WTC11 (cell line): ENCODE data around the gene LEF1. TPM values are rescaled to one million over a fixed set of nuclear protein-coding genes. Genes with fewer than 3 reads are reported as not detected.

Experiments used
- ATAC-seq: fragments of 200-7000 bp; cut with Tn5 transposase; 2 replicates; pipeline ENCODE4 v1.10.0; 2021; ENCODE audit warnings: mild to moderate bottlenecking, moderate library complexity
- CTCF ChIA-PET: fragments of 300-600 bp; sonication (Branson Sonifier 250); formaldehyde crosslinking; loops from one replicate; lab custom pipeline; 2021; ENCODE audit warnings: antibody characterized with exemption; lab: Charles Lee
- POLR2A ChIA-PET: fragments of 350-600 bp; sonication (Branson Sonifier 250); formaldehyde crosslinking; loops from one replicate; lab custom pipeline; 2021; ENCODE audit warnings: antibody characterized with exemption; lab: Charles Lee
- DNase-seq: peaks from one replicate; pipeline ENCODE4 v3.0.0; 2021; ENCODE audit warnings: low spot score
- H3K27ac Mint-ChIP-seq: 2 replicates; pipeline ENCODE4 v1.8.0; 2021; ENCODE audit warnings: mixed read lengths
- H3K27me3 Mint-ChIP-seq: 2 replicates; pipeline ENCODE4 v1.8.0; 2021; ENCODE audit warnings: low read depth, mild to moderate bottlenecking, moderate library complexity, mixed read lengths
- H3K36me3 Mint-ChIP-seq: 2 replicates; pipeline ENCODE4 v1.8.0; 2021; ENCODE audit warnings: mixed read lengths
- H3K4me1 Mint-ChIP-seq: 2 replicates; pipeline ENCODE4 v1.8.0; 2022; ENCODE audit warnings: mixed read lengths
- H3K4me3 Mint-ChIP-seq: 2 replicates; pipeline ENCODE4 v1.8.0; 2021; ENCODE audit warnings: mild to moderate bottlenecking, moderate library complexity, mixed read lengths
- H3K9me3 Mint-ChIP-seq: 2 replicates; pipeline ENCODE4 v1.8.0; 2021; ENCODE audit warnings: mixed read lengths
- ATF1 ChIP-seq: sonication (generic); formaldehyde crosslinking; IDR thresholded peaks from 2 replicates; pipeline ENCODE4 v1.8.1; 2023; ENCODE audit warnings: mild to moderate bottlenecking, moderate library complexity, missing genetic modification reagents
- CBFB ChIP-seq: sonication (generic); formaldehyde crosslinking; IDR thresholded peaks from 2 replicates; pipeline ENCODE4 v1.8.1; 2022; ENCODE audit warnings: mild to moderate bottlenecking, low read depth, missing genetic modification reagents
- CTCF ChIP-seq: fragments of 200-600 bp; IDR thresholded peaks from 2 replicates; pipeline ENCODE4 v1.8.0; 2022; ENCODE audit warnings: antibody characterized with exemption
- ELF4 ChIP-seq: sonication (generic); formaldehyde crosslinking; IDR thresholded peaks from 2 replicates; pipeline ENCODE4 v1.8.1; 2022; ENCODE audit warnings: low read depth, mild to moderate bottlenecking, moderate library complexity, missing genetic modification reagents
- ERG ChIP-seq: fragments of 250-450 bp; sonication (Bioruptor Pico); IDR thresholded peaks from 2 replicates; pipeline ENCODE4 v1.8.0; 2021; ENCODE audit warnings: mild to moderate bottlenecking
- FOXJ3 ChIP-seq: sonication (generic); formaldehyde crosslinking; IDR thresholded peaks from 2 replicates; pipeline ENCODE4 v1.9.0; 2021; ENCODE audit warnings: missing genetic modification reagents, mild to moderate bottlenecking, borderline replicate concordance
- HMGA2 ChIP-seq: fragments of 250-450 bp; sonication (Bioruptor Pico); IDR thresholded peaks from 2 replicates; pipeline ENCODE4 v1.4.0; 2021; ENCODE audit warnings: mild to moderate bottlenecking, moderate library complexity
- JUN ChIP-seq: sonication (generic); formaldehyde crosslinking; IDR thresholded peaks from 2 replicates; pipeline ENCODE4 v1.8.0; 2023; ENCODE audit warnings: mild to moderate bottlenecking, missing genetic modification reagents
- MAX ChIP-seq: sonication (generic); formaldehyde crosslinking; IDR thresholded peaks from 2 replicates; pipeline ENCODE4 v1.8.0; 2022; ENCODE audit warnings: mild to moderate bottlenecking, missing genetic modification reagents
- NFATC4 ChIP-seq: fragments of 250-450 bp; sonication (Bioruptor Pico); IDR thresholded peaks from 2 replicates; pipeline ENCODE4 v1.9.0; 2021; ENCODE audit warnings: mild to moderate bottlenecking
- NR1H2 ChIP-seq: sonication (generic); formaldehyde crosslinking; IDR thresholded peaks from 2 replicates; pipeline ENCODE4 v1.9.0; 2021; ENCODE audit warnings: mild to moderate bottlenecking, moderate library complexity, missing genetic modification reagents
- NR2C2 ChIP-seq: sonication (generic); formaldehyde crosslinking; IDR thresholded peaks from 2 replicates; pipeline ENCODE4 v1.8.0; 2022; ENCODE audit warnings: mild to moderate bottlenecking, missing genetic modification reagents
- OVOL2 ChIP-seq: fragments of 250-450 bp; sonication (Bioruptor Pico); IDR thresholded peaks from 2 replicates; pipeline ENCODE4 v1.9.0; 2021; ENCODE audit warnings: mild to moderate bottlenecking, borderline replicate concordance
- RORB ChIP-seq: fragments of 250-450 bp; sonication (Bioruptor Pico); IDR thresholded peaks from 2 replicates; pipeline ENCODE4 v1.9.0; 2021; ENCODE audit warnings: mild to moderate bottlenecking
- SP1 ChIP-seq: sonication (generic); formaldehyde crosslinking; conservative IDR thresholded peaks from 2 replicates; pipeline ENCODE4 v1.8.1; 2022; ENCODE audit warnings: missing genetic modification reagents
- ZNF121 ChIP-seq: sonication (generic); formaldehyde crosslinking; IDR thresholded peaks from 2 replicates; pipeline ENCODE4 v1.8.0; 2023; ENCODE audit warnings: missing genetic modification reagents
- ZNF317 ChIP-seq: sonication (generic); formaldehyde crosslinking; IDR thresholded peaks from 2 replicates; pipeline ENCODE4 v1.8.1; 2023; ENCODE audit warnings: low read depth, mild to moderate bottlenecking, moderate library complexity, missing genetic modification reagents, borderline replicate concordance
- ZNF512 ChIP-seq: sonication (generic); formaldehyde crosslinking; IDR thresholded peaks from 2 replicates; pipeline ENCODE4 v1.8.1; 2022; ENCODE audit warnings: missing genetic modification reagents, borderline replicate concordance
- ZNF671 ChIP-seq: fragments of 250-450 bp; sonication (Bioruptor Pico); IDR thresholded peaks from 2 replicates; pipeline ENCODE4 v1.8.0; 2021; ENCODE audit warnings: mild to moderate bottlenecking
- total RNA-seq: library from RNA; stranded (reverse); gene quantifications from 3 replicates; pipeline ENCODE4 v1.2.3, GENCODE V29; 2021
- TF ChIP-seq, protein P1 (sequence below): fragments of 250-450 bp; sonication (Bioruptor Pico); IDR thresholded peaks from 2 replicates; pipeline ENCODE4 v1.9.0; 2021; ENCODE audit warnings: mild to moderate bottlenecking
- TF ChIP-seq, protein P2 (sequence below): fragments of 250-450 bp; sonication (Bioruptor Pico); IDR thresholded peaks from 2 replicates; pipeline ENCODE4 v1.9.0; 2021; ENCODE audit warnings: mild to moderate bottlenecking
- TF ChIP-seq, protein P3 (sequence below): sonication (generic); formaldehyde crosslinking; IDR thresholded peaks from 2 replicates; pipeline ENCODE4 v1.8.1; 2022; ENCODE audit warnings: low read depth, missing genetic modification reagents, borderline replicate concordance
- TF ChIP-seq, protein P4 (sequence below): sonication (generic); formaldehyde crosslinking; IDR thresholded peaks from 2 replicates; pipeline ENCODE4 v1.8.0; 2022; ENCODE audit warnings: mild to moderate bottlenecking, missing genetic modification reagents
- TF ChIP-seq, protein P5 (sequence below): sonication (generic); formaldehyde crosslinking; IDR thresholded peaks from 2 replicates; pipeline ENCODE4 v1.8.1; 2022; ENCODE audit warnings: mild to moderate bottlenecking, moderate library complexity, missing genetic modification reagents

LEF1 gene
- total RNA-seq, 1 experiment from 2014 or later, result 1.3 TPM

DNA sequence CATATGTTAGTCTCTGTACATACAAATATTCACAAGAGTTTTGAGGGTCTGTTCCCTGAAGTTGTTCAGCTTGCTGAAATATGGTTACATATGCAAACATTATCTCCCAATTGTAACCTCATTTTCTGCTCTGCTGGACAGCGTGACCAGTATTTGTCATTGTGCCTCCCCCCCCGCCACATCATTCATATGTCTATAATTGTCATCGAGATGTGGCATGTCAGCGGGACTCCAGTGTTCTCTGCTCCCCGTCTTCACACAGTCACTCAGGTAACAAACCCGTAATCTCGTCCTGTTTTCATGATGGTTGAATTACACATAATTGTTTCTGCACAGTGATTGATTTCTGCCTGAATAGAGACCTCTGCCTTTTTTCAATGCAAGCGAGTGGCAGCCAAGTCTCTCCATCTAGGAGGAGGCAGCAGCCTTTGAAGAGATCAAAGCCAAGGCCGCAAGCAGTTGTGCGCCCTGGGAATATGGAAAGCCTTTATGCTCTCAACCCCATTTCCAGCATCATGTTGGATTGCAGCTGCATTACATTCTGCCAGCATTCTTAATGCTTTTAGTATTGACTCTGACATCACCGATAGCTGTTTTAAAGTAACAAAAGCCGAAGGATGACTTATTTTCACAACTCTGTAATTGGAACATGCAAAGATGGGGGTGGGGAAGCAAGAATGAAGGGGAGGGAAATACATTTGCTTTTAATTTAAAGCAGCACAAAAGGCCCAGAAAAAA lies 27.4 kb downstream of the LEF1 start (continued):
- TF ChIP-seq HMGA2 (CRISPR knock-in tag), result no peak
- TF ChIP-seq, protein P1, sequence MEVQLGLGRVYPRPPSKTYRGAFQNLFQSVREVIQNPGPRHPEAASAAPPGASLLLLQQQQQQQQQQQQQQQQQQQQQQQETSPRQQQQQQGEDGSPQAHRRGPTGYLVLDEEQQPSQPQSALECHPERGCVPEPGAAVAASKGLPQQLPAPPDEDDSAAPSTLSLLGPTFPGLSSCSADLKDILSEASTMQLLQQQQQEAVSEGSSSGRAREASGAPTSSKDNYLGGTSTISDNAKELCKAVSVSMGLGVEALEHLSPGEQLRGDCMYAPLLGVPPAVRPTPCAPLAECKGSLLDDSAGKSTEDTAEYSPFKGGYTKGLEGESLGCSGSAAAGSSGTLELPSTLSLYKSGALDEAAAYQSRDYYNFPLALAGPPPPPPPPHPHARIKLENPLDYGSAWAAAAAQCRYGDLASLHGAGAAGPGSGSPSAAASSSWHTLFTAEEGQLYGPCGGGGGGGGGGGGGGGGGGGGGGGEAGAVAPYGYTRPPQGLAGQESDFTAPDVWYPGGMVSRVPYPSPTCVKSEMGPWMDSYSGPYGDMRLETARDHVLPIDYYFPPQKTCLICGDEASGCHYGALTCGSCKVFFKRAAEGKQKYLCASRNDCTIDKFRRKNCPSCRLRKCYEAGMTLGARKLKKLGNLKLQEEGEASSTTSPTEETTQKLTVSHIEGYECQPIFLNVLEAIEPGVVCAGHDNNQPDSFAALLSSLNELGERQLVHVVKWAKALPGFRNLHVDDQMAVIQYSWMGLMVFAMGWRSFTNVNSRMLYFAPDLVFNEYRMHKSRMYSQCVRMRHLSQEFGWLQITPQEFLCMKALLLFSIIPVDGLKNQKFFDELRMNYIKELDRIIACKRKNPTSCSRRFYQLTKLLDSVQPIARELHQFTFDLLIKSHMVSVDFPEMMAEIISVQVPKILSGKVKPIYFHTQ (CRISPR knock-in tag), result no peak
- TF ChIP-seq, protein P2, sequence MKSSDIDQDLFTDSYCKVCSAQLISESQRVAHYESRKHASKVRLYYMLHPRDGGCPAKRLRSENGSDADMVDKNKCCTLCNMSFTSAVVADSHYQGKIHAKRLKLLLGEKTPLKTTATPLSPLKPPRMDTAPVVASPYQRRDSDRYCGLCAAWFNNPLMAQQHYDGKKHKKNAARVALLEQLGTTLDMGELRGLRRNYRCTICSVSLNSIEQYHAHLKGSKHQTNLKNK, result no peak
- TF ChIP-seq, protein P3, sequence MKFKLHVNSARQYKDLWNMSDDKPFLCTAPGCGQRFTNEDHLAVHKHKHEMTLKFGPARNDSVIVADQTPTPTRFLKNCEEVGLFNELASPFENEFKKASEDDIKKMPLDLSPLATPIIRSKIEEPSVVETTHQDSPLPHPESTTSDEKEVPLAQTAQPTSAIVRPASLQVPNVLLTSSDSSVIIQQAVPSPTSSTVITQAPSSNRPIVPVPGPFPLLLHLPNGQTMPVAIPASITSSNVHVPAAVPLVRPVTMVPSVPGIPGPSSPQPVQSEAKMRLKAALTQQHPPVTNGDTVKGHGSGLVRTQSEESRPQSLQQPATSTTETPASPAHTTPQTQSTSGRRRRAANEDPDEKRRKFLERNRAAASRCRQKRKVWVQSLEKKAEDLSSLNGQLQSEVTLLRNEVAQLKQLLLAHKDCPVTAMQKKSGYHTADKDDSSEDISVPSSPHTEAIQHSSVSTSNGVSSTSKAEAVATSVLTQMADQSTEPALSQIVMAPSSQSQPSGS (CRISPR knock-in tag), result no peak
- no peak for TF ChIP-seq OVOL2 (CRISPR knock-in tag)
- TF ChIP-seq ZNF671, result no peak
- no peak for TF ChIP-seq RORB (CRISPR knock-in tag)
- TF ChIP-seq ZNF512, result no peak
- TF ChIP-seq ATF1 (CRISPR knock-in tag), result no peak
- TF ChIP-seq ZNF121 (CRISPR knock-in tag), result no peak
- TF ChIP-seq NR2C2 (CRISPR knock-in tag), result no peak
- no peak for TF ChIP-seq NFATC4 (CRISPR knock-in tag)

DNA sequence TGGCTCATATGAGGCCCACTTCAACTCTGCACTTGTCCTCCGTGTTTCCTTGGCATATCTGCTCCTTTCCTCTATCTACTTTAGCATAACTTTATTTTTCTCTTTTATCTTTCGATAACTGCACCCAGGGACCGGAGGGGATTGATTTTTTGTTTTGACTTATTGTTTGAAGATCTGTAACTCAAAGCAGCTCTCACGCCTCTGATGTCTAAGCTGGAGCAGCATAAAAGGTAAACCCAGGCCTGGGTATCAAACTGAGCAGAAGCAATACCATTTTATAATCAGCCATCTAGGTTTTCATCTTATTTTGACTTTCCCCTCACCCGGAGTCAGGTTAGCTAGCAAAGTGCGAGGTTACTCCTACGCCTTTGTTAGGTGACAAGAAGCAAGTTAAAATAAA lies 28.4 kb downstream of the LEF1 start:
- CTCF ChIA-PET, result interaction anchor here (1.2 kb wide), 1 partner anchor 9 kb away, joined by 4 read pairs; no protein-coding TSS in a partner anchor
- TF ChIP-seq FOXJ3 (CRISPR knock-in tag) (no peak), NR1H2 (no peak), CBFB (no peak), ELF4 (CRISPR knock-in tag) (no peak), ERG (CRISPR knock-in tag) (no peak), JUN (CRISPR knock-in tag) (no peak), ZNF317 (no peak), CTCF (no peak), MAX (CRISPR knock-in tag) (no peak), SP1 (CRISPR knock-in tag) (no peak), ZNF671 (no peak)
- TF ChIP-seq, protein P4, sequence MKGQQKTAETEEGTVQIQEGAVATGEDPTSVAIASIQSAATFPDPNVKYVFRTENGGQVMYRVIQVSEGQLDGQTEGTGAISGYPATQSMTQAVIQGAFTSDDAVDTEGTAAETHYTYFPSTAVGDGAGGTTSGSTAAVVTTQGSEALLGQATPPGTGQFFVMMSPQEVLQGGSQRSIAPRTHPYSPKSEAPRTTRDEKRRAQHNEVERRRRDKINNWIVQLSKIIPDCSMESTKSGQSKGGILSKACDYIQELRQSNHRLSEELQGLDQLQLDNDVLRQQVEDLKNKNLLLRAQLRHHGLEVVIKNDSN, result no peak
- TF ChIP-seq, protein P5, sequence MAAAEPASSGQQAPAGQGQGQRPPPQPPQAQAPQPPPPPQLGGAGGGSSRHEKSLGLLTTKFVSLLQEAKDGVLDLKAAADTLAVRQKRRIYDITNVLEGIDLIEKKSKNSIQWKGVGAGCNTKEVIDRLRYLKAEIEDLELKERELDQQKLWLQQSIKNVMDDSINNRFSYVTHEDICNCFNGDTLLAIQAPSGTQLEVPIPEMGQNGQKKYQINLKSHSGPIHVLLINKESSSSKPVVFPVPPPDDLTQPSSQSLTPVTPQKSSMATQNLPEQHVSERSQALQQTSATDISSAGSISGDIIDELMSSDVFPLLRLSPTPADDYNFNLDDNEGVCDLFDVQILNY (CRISPR knock-in tag), result no peak

More for the DNA sequence above, 28.4 kb downstream of the LEF1 start:
- Mint-ChIP-seq H3K36me3 (no peaks in the 10 kb centered on the region), H3K27ac (no peak overlapping the region), H3K4me1 (peaks cover 51% of the 10 kb centered on the region), H3K27me3 (peaks cover 23% of the 10 kb centered on the region), H3K9me3 (no peaks in the 10 kb centered on the region), H3K4me3 (no peak overlapping the region)
- DNase-seq (no peak), ATAC-seq (no peak)
- POLR2A ChIA-PET, result no interaction called here
